T follicular helper cell (primary cell): ENCODE results near the gene ROBO1.
"Not testable (repeated sequence)": the region's sequence is repeated elsewhere in the genome, so short reads cannot be mapped to it uniquely, and the experiment has no call there.

Experiments
- DNase-seq: peaks from one replicate; pipeline ENCODE4 v3.0.0-alpha.2; 2020; ENCODE audit warnings: low read depth

The ROBO1 gene

DNA sequence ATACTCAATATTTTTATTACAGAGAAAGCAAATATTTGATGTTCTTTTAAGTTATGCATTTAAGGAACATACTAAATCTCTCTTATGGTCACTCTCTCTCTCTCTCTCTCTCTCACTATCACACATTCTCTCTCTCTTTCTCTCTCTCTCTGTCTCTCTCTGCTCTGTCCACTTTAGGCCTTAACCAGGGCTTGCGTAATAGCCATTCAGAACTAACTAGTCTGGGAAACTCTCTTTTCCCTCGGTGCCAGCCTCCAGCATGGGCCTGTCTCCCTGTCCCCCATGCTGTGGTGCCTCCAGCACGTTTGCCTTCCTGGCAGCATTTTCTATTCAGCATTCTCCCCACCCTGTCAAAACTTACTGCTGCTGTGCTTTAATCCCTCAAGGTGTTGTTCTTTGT lies 389.7 kb downstream of the ROBO1 start:
- DNase-seq, result no peak

- no peak for DNase-seq
These were observed 398.5 kb downstream of the ROBO1 start for GRCh38 chr3:79369306-79369705.

DNA sequence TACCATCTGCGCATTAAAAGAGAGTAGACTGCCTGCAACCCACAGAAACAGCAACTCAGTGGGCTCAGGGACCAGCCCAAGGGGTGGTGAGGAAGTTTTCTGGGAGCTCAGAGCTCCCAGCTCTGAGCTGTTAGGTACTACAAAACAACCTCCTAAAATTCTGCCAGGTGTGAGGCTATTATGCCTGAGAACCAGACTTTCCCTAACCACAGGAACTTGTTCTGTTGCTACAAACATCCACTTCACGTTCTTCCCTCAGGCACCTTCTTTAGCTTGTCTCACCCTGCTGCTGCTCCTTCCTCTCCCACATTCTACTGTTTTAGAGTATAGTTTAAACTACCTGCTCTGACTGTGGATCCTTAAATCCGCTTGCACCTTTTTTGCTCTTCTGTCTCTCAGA lies 399.4 kb downstream of the ROBO1 start:
- DNase-seq, result no peak

GRCh38 chr3:79367803-79368202 lies 400.0 kb downstream of the ROBO1 start:
- DNase-seq, result no peak

- no peak for DNase-seq
These were observed 400.7 kb downstream of the ROBO1 start for GRCh38 chr3:79367066-79367465.

GRCh38 chr3:79366414-79366813 lies 401.4 kb downstream of the ROBO1 start:
- DNase-seq, result no peak

DNA sequence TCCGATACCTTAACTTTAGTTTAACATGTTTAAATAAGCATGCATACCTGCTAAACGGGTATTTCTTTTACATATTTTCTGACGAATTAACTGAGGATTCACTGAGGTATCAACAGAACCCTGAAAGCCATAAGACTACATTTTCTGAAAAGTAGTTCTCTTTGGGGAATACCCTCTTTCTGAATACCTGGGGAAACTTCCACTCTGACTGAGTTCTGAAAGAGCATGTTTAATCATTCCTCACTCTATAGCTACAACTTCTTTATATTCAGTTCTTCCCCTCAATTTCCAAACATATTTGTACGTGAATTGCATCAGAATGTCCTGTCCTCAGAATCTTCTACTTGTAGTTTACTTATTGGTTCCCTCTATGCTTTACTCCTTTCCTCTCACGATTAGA lies 403.0 kb downstream of the ROBO1 start:
- no peak for DNase-seq

GRCh38 chr3:79362571-79363270 lies 405.1 kb downstream of the ROBO1 start:
- DNase-seq, result no peak

DNA sequence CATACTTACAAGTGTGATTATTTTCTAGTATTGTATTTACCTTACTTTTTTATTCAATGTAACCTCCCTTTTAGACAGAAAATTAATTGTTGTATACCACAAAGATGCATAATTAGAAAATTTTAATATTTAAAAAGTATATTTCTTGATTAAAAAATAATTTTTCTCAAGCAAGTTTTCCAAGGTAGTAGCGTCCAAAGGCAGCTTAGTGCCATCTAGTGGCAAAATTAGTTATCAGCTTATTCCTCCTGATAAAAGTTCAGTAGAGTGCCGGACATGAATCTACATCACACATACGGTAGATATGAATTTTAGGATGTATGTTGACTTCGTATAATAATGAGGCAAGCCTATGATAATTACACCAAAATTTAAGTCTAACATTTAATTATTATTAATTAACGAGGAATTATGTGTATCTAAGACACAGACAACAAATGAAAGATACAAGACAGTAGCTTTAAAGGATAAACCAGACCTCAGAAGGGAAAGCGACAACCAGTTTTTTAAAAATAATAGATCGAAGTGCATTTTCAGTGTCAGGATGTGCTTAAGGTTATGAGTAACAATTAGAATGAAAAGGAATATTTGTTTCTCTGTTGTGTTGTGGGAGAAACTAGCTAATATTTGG lies 405.9 kb downstream of the ROBO1 start:
- no peak for DNase-seq

DNA sequence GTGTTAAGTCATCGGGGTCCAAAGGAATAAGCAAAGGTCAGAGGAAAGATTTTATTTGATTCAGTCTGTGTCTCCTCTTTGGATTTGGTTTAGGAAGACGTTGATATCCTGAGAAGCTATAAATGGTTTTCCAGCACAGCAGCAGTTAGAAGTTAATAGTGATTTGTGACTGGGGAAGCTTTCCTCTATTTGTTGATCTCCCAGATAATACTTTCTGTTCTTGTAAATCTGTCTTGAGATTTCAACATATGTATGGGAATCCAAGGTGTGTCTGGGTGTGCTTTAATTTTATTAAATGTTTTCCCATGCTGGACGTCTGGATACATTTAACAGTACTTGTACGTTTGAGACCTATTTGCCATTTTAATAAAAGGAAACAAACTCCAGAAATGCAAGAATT lies 409.5 kb downstream of the ROBO1 start:
- DNase-seq, result no peak

- DNase-seq, result no peak
These were observed 413.6 kb downstream of the ROBO1 start for GRCh38 chr3:79354179-79354688.

- DNase-seq, result no peak
These were observed 416.1 kb downstream of the ROBO1 start for GRCh38 chr3:79351699-79352098.

DNA sequence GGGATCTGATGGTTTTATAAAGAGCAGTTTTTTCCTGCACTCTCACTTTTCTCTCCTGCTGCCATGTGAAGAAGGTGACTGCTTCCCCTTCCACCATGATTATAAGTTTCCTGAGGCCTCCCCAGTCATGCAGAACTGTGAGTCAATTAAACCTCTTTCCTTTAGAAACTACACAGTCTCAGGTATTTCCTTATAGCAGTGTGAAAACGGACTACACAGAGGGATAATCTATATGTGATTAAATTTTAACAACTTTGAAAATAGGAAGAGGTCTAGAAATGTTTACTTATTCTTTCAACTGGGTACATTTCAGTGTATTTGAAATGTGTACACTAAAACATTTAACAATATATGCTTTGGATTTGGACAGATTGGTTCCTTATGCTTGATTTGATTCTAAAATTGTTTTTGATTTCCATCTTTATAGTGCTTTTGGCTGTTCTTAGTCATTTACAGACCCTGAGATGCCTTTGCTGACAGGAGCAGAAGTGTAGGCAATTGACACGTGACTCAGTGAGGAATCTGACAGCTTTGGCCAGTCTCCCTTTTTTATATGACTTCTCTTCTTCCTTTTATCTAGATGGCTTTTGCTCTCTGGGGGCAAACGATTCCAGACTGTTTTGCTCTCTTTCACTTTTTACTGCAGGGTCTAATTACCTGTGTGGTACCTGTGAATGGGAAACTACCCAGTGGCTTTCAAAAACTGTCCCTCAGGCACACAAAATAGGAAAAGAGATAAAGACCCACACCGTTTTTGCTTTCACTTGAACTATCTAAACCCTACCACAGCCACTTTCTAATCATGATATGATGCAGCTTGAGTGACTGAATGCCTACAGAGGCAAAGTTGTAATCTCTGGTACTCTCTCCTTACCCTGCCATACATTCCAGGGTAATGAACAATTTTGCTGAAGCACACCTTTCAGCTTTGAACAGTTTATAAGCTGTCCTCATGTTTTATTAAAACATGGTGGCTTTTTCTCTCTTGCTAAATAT lies 422.6 kb downstream of the ROBO1 start:
- DNase-seq, result no peak

GRCh38 chr3:79341961-79342360 lies 425.8 kb downstream of the ROBO1 start:
- no peak for DNase-seq

GRCh38 chr3:79339846-79340245 lies 428.0 kb downstream of the ROBO1 start:
- no peak for DNase-seq

DNA sequence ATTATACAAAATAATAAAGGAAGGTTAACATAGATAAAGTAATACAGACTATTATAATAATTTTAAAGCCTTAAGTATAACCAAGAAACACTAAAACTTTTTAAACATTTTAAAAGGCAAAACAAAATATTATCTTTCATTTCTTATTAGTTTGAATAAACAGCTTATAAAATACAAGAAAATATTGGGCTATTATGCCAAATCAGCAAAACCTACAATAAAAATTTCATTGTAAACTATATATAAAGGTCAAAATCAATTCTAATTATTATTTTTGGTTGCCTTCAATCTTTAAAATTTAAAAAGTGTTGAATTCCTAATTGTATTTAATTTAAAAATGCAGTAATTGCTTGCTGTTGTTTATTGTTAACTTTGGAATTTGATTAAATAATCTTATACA lies 430.0 kb downstream of the ROBO1 start:
- DNase-seq, result no peak

GRCh38 chr3:79329154-79329553 lies 438.6 kb downstream of the ROBO1 start:
- no peak for DNase-seq

GRCh38 chr3:79326642-79327041 lies 441.2 kb downstream of the ROBO1 start:
- no peak for DNase-seq

- not testable (repeated sequence) for DNase-seq
These were observed 441.9 kb downstream of the ROBO1 start for GRCh38 chr3:79325833-79326383.

GRCh38 chr3:79317551-79318518 lies 450.0 kb downstream of the ROBO1 start:
- no peak for DNase-seq

GRCh38 chr3:79314962-79315361 lies 452.8 kb downstream of the ROBO1 start:
- no peak for DNase-seq
